AG09319 (cell line): ENCODE results near the gene GAS7.

Experiments used
- DNase-seq: peaks from one replicate; pipeline ENCODE4 v3.0.0-alpha.2; 2010; ENCODE audit warnings: low read depth; ENCODE audit errors: extremely low read depth
- TF ChIP-seq, protein P1 (sequence below): IDR thresholded peaks from 2 replicates; pipeline ENCODE4 v1.5.1; 2011; ENCODE audit warnings: low read depth, mild to moderate bottlenecking, inconsistent platforms, low read length, moderate library complexity

Gene GAS7

DNA sequence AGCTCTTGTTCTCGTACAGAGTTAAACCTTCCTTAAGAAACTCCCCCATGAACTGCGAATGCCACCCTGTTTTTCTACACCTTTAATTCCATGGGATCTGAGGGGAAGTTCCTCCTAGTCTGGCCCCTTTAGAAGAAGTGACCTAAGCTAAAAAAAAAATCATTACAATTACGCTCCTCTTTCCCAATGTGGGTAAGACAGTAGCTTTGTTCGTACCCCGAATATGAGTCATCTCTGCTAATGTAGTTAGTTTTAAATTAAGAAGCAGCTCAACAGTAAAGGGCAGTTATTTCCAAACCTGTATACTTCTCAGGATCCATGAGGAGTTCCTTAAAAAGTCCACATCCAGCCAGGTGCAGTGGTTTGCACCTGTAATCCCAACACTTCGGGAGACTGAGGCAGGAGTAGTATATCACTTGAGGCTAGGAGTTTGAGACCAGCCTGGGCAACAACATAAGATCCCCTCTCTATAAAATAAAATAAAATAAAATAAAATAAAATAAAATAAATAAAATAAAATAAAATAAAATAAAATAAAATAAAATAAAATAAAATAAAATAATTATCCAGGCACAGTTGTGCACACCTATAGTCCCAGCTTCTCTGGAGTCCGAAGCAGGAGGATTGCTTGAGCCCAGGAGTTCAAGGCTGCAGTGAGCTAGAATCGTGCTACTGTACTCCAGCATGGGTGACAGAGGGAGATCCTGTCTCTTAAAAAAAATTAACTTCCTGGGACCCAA, 319.4 kb downstream of the GAS7 start:
- no peak for DNase-seq

DNA sequence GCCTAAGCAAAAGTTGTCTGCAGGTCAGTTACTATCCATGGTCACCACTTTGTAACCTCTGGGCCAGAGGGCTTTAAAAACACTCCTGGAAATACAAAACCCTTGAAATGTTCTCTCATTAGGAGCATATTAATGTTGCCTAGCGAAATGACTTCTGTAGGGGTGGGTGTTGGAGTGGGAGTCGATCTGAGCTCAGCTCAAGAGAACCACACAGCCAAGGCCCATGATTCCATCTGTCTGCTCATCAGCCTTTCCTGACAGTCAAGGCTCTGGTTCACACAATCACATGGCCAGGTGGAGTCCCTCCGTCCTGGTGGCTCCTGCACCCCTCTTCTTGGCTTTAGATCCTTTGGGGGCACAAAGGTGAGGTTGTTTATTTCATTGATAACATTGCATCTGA, 320.1 kb downstream of the GAS7 start:
- TF ChIP-seq, protein P1, sequence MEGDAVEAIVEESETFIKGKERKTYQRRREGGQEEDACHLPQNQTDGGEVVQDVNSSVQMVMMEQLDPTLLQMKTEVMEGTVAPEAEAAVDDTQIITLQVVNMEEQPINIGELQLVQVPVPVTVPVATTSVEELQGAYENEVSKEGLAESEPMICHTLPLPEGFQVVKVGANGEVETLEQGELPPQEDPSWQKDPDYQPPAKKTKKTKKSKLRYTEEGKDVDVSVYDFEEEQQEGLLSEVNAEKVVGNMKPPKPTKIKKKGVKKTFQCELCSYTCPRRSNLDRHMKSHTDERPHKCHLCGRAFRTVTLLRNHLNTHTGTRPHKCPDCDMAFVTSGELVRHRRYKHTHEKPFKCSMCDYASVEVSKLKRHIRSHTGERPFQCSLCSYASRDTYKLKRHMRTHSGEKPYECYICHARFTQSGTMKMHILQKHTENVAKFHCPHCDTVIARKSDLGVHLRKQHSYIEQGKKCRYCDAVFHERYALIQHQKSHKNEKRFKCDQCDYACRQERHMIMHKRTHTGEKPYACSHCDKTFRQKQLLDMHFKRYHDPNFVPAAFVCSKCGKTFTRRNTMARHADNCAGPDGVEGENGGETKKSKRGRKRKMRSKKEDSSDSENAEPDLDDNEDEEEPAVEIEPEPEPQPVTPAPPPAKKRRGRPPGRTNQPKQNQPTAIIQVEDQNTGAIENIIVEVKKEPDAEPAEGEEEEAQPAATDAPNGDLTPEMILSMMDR: no peak
- DNase-seq: no peak

More for the DNA sequence above, 319.4 kb downstream of the GAS7 start:
- TF ChIP-seq, protein P1: no peak

DNA sequence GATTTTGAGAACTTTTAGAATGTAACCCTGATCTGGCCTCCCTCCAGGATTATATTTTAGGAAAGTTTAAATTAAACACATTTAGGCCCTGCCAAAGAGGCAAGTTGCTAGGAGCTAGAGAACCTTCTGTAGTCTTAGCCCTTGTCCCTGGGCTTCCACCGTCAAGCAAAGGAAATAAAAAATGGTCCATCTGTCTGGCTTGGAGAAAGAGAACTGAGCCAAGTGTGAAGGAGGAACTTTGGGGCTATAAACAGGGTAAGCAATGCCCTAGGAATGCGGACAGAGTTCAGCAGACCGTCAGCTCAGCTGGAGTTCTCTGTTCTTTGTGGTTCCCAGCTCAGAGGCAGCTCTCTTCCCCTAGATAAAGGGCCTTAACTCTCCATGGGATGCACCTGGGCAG, 323.0 kb downstream of the GAS7 start:
- TF ChIP-seq, protein P1: no peak
- DNase-seq: no peak

DNA sequence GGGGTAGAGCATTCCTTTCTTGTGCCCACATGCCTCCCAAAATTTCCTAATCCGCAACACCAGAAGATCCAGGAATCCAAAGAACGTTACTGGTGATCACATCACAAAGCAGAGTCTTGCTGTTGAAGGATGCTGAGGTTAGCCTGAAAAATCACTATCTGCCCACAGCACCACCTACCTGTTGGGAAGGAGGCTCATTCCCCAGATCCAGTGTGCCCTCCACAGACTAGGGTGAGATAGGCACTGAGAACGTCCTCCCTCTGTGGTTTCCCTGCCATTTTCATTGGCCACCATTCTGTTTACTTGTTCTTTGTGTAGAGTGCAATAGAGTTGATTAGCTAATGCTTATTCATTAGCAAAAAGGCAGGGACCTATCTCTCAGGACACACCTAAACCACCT, 323.7 kb downstream of the GAS7 start:
- DNase-seq: no peak
- TF ChIP-seq, protein P1: no peak

DNA sequence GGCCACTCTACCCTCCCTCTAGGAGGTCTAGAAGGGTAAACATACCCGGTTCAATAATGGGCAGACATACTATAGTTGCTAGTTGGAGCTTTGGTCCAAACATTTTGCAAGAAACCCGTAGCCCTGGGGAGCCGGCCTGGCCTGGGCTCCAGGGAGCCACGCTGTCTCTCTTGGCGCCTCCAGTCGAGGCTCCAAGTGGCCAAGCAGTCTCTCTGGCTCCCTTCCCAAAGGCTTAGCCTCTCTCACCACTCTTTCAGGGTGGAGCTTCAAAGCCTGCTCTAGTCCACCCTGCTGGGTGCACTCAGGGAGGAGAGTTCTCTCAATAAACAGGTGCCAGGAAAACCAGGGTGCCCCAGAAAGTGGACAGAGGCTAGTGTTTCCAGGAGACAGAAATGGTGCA, 325.6 kb downstream of the GAS7 start:
- no peak for DNase-seq

DNA sequence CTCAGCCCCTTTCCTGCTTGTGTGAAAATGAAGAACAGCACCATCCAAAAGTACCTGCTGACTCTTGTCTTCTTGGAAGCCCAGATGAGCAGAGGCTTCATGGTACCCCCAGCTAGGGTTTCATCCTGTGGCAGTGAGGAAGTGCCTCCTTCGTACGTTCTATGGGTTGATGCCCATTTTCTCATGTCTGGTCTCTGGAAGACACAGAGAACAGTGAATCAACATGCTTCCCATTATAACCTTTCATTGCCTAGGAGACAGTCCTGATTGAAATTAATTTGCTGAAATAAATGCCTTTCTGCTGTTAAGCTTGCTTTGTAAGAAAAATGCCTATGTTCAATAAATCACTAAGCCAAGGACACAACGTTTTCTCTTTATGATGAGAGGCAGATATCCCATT, 329.9 kb downstream of the GAS7 start:
- TF ChIP-seq, protein P1: no peak
- DNase-seq: no peak

More for the DNA sequence above, 325.6 kb downstream of the GAS7 start:
- TF ChIP-seq, protein P1: no peak

DNA sequence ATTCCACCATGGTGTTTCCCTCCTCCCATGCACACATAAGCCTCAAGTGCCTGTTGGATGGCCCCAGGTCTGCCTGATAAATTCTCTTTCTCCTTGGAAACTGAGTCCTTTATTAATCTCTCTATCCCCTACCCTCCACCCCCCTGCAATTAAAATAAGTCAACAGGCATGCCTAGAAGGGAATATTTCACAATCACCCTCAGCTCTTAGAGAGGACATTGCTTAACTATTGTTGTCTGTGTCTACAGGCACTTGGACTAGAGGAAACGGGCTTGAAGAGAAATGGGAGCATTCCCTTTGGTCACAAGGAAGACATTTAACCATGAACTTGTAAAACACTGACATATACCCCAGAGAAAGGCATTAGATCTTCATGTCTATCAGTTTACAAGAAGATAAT, 332.8 kb downstream of the GAS7 start:
- DNase-seq: no peak
- TF ChIP-seq, protein P1: no peak
